ENCODE results near the gene PDGFRA. TPM values are rescaled to one million over a fixed set of nuclear protein-coding genes. Genes with fewer than 3 reads are reported as not detected.

The PDGFRA gene
- total and polyA plus RNA-seq, 10 of the 15 experiments (the other 5 are each of a cell fraction or from before 2014, with no cell fraction given), result 0.01 to 0.28 (median 0.06) TPM; not detected in 5

- no TSS peak for BruUV-seq (replicated peaks)
- Histone ChIP-seq H3K9me3 (replicated peaks; ENCODE audit: control insufficient read depth, insufficient read depth, low read length) (no peaks in the 10 kb centered on the region; the same call in 2 of the 3 replicates), H4K20me1 (ENCODE audit: control insufficient read depth, insufficient read depth) (no peaks in the 10 kb centered on the region), H3K27me3 (replicated peaks in 1 of 2; ENCODE audit: control insufficient read depth in 2 of 2, insufficient read depth in 2 of 2, low read length in 1 of 2) (no peaks in the 10 kb centered on the region), H3K36me3 (ENCODE audit: control insufficient read depth in 2 of 2, insufficient read depth in 2 of 2, low read length in 1 of 2) (no peaks in the 10 kb centered on the region), H3K27ac (ENCODE audit: control insufficient read depth, insufficient read depth) (no peak overlapping the region), H3K9ac (ENCODE audit: control insufficient read depth, insufficient read depth, low read length) (no peak overlapping the region), H3K79me2 (ENCODE audit: control insufficient read depth, insufficient read depth, low read length) (no peaks in the 10 kb centered on the region), H2AFZ (ENCODE audit: control insufficient read depth, low read depth, low read length) (no peak overlapping the region), H3K4me2 (ENCODE audit: control insufficient read depth, insufficient read depth) (no peak overlapping the region), H3K4me1 (ENCODE audit: control insufficient read depth, insufficient read depth, low read length) (no peaks in the 10 kb centered on the region), H3K4me3 (no peak overlapping the region)
- POLR2A ChIA-PET, result no interaction called here
- SMC1A ChIA-PET (ENCODE audit: uncharacterized antibody, unreplicated experiment), result no interaction called here
- TF ChIP-seq, protein P1, sequence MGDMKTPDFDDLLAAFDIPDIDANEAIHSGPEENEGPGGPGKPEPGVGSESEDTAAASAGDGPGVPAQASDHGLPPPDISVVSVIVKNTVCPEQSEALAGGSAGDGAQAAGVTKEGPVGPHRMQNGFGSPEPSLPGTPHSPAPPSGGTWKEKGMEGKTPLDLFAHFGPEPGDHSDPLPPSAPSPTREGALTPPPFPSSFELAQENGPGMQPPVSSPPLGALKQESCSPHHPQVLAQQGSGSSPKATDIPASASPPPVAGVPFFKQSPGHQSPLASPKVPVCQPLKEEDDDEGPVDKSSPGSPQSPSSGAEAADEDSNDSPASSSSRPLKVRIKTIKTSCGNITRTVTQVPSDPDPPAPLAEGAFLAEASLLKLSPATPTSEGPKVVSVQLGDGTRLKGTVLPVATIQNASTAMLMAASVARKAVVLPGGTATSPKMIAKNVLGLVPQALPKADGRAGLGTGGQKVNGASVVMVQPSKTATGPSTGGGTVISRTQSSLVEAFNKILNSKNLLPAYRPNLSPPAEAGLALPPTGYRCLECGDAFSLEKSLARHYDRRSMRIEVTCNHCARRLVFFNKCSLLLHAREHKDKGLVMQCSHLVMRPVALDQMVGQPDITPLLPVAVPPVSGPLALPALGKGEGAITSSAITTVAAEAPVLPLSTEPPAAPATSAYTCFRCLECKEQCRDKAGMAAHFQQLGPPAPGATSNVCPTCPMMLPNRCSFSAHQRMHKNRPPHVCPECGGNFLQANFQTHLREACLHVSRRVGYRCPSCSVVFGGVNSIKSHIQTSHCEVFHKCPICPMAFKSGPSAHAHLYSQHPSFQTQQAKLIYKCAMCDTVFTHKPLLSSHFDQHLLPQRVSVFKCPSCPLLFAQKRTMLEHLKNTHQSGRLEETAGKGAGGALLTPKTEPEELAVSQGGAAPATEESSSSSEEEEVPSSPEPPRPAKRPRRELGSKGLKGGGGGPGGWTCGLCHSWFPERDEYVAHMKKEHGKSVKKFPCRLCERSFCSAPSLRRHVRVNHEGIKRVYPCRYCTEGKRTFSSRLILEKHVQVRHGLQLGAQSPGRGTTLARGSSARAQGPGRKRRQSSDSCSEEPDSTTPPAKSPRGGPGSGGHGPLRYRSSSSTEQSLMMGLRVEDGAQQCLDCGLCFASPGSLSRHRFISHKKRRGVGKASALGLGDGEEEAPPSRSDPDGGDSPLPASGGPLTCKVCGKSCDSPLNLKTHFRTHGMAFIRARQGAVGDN (IDR thresholded peaks at IDR 0.05), result no peak
- TF ChIP-seq, protein P2, sequence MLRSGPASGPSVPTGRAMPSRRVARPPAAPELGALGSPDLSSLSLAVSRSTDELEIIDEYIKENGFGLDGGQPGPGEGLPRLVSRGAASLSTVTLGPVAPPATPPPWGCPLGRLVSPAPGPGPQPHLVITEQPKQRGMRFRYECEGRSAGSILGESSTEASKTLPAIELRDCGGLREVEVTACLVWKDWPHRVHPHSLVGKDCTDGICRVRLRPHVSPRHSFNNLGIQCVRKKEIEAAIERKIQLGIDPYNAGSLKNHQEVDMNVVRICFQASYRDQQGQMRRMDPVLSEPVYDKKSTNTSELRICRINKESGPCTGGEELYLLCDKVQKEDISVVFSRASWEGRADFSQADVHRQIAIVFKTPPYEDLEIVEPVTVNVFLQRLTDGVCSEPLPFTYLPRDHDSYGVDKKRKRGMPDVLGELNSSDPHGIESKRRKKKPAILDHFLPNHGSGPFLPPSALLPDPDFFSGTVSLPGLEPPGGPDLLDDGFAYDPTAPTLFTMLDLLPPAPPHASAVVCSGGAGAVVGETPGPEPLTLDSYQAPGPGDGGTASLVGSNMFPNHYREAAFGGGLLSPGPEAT (IDR thresholded peaks at IDR 0.05; ENCODE audit: low read depth), result no peak
- TF ChIP-seq, protein P3, sequence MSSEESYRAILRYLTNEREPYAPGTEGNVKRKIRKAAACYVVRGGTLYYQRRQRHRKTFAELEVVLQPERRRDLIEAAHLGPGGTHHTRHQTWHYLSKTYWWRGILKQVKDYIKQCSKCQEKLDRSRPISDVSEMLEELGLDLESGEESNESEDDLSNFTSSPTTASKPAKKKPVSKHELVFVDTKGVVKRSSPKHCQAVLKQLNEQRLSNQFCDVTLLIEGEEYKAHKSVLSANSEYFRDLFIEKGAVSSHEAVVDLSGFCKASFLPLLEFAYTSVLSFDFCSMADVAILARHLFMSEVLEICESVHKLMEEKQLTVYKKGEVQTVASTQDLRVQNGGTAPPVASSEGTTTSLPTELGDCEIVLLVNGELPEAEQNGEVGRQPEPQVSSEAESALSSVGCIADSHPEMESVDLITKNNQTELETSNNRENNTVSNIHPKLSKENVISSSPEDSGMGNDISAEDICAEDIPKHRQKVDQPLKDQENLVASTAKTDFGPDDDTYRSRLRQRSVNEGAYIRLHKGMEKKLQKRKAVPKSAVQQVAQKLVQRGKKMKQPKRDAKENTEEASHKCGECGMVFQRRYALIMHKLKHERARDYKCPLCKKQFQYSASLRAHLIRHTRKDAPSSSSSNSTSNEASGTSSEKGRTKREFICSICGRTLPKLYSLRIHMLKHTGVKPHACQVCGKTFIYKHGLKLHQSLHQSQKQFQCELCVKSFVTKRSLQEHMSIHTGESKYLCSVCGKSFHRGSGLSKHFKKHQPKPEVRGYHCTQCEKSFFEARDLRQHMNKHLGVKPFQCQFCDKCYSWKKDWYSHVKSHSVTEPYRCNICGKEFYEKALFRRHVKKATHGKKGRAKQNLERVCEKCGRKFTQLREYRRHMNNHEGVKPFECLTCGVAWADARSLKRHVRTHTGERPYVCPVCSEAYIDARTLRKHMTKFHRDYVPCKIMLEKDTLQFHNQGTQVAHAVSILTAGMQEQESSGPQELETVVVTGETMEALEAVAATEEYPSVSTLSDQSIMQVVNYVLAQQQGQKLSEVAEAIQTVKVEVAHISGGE (CRISPR knock-in tag; IDR thresholded peaks at IDR 0.05), result no peak
- TF ChIP-seq RAD51 (IDR thresholded peaks at IDR 0.05) (no peak), ASH2L (IDR thresholded peaks at IDR 0.05; ENCODE audit: borderline replicate concordance, low read depth) (no peak)
- TF ChIP-seq, protein P4, sequence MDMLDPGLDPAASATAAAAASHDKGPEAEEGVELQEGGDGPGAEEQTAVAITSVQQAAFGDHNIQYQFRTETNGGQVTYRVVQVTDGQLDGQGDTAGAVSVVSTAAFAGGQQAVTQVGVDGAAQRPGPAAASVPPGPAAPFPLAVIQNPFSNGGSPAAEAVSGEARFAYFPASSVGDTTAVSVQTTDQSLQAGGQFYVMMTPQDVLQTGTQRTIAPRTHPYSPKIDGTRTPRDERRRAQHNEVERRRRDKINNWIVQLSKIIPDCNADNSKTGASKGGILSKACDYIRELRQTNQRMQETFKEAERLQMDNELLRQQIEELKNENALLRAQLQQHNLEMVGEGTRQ (IDR thresholded peaks at IDR 0.05; ENCODE audit: borderline replicate concordance, low read depth, low read length), result no peak
- RAD21 ChIA-PET (ENCODE audit: unreplicated experiment), result no interaction called here
- no peak for DNase-seq (ENCODE audit: low read depth, low spot score)
- in situ Hi-C loops (cut with MboI), result no loop called here
- 2% methylated on average over 2 of the region's 2 CpGs for WGBS (ENCODE audit: insufficient coverage, insufficient replicate concordance, low lambda C conversion rate, missing lambda C conversion rate)
- CTCF ChIA-PET, result interaction anchor here (0.9 to 2.4 kb wide), 4 partner anchors 24 to 44 kb away, joined by 3 to 6 read pairs (median 4); no protein-coding TSS in a partner anchor
- ATAC-seq, result no peak
- intact Hi-C loops (cut with micrococcal nuclease; ENCODE audit: unreplicated experiment), result no loop called here
- no peak for FAIRE-seq
These were observed 49.1 kb downstream of the PDGFRA start for GRCh38 chr4:54278216-54278615.
